HG03521 (cell line): ENCODE measurements around the gene ARHGAP42.

Experiments used
- ATAC-seq: cut with Tn5 transposase; IDR thresholded peaks from one replicate; pipeline ENCODE4 v1.9.1; 2021; ENCODE audit warnings: mild to moderate bottlenecking, moderate library complexity; ENCODE audit not compliant: unreplicated experiment

The ARHGAP42 gene

DNA sequence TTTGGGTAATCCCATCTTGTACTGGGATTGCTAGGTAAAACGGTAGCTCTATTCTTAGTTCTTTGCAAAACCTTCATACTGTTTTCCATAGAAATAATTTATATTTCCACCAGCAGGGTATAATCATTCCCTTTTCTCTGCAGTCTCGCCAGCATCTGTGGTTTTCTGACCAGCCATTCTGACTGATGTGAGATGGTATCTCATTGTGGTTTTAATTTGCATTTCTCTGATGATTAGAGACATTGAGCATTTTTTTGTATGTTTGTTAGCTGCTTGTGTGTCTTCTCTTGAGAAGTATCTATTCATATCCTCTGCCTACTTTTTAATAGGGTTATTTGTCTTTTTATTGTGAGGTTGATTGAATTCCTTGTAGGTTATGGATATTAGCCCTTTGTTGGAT is 221.7 kb downstream of the ARHGAP42 start:
- peak; percentile 43 for ATAC-seq

DNA sequence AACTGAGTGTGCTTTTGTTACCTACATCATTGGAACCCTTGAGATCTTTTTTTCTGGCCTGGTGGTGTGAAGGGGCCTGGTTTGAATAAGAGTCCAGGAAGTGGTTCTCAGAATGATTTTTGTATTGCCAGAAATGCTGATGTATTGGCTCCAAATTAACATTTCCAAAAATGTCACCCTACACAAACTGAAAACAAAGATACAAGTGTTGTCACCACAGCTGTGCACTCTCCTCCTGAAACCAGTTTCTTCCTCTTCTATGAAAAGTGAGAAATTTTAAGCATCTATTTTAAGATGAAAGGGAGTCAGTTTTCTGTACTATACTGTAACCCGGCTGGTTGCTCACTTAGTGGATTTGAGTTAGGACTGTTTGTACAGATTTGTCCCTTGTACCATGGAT is 223.7 kb downstream of the ARHGAP42 start:
- peak; percentile 82 for ATAC-seq

DNA sequence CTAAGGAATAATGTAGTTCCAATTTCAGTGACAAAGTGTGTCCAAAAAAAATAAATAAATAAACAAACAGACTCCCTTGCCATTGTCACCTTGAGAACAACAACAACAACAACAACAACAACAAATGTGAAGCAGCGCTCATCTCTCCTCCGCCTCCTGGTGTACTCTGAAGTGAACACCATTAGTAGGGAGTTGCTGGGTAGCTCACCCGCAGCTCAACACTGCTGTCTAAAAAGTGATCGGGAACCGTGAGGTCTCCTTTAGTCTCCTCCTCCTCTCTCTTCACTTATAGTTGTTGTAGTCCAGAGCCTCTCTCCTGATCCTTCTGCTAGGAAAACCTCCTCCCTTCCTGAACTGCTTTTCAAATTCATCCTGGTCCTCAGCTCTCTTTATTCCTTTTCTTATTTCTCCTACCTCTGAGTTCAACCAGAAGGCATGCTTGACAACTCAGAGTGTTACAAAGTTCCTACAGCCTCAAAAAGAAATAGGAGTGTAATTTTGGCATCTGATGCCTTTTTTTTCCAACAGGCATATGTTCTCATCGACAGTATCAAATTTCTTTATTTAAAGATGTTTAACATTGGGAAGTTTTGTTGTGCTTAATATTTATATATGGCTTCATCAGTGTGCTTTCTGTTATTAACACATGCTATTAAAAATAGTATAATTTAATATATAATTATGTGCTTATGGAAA is 227.5 kb downstream of the ARHGAP42 start:
- ATAC-seq: no peak

DNA sequence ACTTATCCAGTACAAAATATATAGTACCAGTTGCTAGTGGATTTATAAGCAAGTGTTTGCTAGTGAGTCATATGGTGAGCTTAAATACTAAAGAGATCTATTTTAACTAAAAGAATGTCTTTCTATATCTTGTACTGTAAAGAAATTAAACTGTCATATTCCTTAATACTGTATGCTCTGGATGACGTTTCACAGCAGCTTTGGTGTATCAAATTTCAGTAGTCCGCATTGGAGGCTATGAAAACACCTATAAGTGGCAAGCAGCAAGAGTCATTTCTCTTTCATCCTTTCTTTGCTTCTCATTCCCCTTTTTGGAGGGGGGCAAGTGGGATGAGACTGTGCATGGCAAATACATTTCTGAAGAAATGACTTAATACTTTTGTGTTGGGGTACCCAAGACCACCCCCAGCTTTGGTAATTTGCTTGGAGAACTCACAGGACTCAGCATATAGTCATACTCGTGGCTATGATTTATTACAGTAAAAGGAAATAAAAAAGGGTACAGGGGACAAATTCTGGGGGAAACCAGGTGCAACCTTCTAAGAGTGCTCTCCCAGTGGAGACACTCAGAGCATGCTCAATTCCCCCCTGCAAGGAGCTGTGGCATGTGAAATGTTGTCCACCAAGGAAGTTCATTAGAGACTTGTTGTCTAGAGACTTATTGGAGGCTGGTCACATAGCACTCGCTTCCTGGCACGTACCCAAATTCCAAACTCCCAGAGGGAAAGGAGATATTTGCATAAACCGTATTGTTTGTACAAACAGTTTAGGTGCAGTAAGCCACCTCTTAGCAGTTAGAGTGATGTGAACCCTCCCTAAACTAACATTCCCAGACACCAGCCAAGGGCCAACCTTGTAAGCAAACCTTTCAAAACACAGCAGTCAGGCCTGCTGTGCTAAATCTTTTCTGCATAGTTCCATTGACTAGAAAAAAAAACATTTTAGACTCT is 231.7 kb downstream of the ARHGAP42 start:
- ATAC-seq: no peak

DNA sequence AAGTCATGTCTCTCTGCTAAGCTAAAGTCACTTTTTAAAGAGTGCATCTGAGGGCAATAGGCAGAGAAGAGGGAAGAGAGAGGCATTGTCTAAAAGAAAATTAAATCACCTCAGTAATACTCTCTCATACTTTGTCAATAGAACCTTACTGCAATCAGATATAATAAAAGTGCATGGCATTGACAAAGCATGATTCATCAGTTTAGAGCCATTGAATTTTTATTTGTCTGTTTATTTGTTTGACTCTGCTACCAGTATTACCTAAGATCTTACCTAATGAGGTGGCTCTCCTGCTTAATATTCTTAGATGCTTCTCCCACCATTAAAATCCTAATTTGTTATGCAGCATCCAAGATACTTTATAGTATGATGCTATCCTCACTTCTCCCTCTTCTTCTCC is 233.5 kb downstream of the ARHGAP42 start:
- no peak for ATAC-seq

DNA sequence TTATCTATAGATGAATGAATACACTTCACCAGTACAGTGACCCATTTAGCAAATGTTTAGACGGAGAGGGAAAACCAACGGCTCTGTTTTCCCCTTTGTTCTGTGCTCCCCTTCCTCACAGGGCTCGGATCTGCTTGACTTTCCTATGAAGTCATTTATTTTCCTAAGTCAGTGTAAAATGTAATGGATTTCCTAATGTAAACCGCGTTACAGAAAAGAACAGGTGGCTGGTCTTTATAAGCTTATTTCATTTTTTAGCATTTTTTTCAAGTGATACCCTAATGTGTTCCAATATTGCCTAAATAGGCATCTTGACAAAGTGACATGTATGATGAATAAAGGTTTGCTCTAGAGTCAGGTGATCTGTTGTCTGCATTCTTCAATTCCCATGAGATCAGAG is 235.0 kb downstream of the ARHGAP42 start:
- ATAC-seq: no peak

GRCh38 chr11:100923555-100923954 is 236.5 kb downstream of the ARHGAP42 start:
- no peak for ATAC-seq

DNA sequence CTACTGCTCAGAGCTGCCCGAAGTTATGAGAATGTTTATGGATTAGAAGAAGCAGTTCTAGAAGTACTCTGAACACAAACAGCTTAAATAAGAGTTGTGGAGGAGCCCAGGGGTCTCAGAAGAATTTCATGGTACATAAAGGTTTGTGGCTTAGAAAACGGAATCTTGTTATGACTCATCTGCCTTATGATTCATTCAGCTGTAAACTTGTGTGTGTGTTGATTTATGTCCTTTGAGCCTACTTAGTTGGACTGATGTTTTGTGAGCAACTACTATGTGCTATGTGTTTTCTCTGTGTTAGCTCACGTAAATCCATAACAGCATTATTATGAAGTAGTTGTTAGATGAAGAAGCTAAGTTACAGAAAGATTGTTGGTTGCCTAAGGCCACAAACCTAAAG is 238.8 kb downstream of the ARHGAP42 start:
- peak; percentile 71 for ATAC-seq

GRCh38 chr11:100927579-100927978 is 240.5 kb downstream of the ARHGAP42 start:
- ATAC-seq: no peak

DNA sequence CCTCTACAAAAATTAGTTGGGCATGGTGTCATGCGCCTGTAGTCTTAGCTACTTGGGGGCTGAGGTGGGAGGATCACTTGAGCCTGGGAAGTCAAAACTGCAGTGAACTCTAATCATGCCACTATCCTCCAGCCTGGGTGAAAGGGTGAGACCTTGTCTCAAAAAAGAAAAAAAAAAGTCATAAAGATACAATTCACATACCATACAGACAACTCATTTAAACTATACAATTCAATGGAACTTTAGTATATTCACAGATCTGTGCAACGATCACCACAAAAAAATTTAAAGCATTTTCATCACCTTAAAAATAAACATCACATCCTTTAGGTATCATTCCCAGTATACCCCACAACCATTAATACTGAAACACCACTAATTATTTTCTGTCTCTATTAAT is 241.3 kb downstream of the ARHGAP42 start:
- no peak for ATAC-seq

GRCh38 chr11:100929377-100929776 is 242.3 kb downstream of the ARHGAP42 start:
- peak; percentile 61 for ATAC-seq

DNA sequence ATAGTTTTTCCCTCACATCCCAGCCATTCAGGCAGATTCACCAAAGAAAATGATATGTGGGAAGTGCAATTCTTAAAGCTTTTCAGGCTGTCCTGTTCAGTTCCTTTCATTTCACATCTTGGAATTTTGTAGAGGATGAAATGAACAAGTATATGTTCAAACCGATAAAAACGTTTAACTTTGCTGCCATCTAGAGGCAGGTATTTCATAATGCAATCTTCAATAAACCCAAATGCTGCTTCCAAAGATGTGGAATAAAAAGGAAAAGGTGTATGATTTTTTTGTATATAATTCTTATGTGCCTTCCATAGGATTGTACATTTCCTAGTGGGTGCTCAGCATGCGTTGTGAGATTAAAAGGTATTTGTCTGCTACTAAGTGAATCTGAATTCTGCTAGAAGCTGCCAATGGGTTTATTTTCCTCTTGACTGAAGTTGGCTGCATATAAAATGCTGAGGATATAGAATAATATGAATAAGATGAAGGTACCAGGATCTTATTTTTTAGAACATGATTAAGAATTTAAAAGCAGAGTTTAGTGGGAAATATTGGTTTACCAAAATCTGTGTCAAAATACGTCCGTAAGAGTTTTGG is 243.2 kb downstream of the ARHGAP42 start:
- ATAC-seq: no peak

DNA sequence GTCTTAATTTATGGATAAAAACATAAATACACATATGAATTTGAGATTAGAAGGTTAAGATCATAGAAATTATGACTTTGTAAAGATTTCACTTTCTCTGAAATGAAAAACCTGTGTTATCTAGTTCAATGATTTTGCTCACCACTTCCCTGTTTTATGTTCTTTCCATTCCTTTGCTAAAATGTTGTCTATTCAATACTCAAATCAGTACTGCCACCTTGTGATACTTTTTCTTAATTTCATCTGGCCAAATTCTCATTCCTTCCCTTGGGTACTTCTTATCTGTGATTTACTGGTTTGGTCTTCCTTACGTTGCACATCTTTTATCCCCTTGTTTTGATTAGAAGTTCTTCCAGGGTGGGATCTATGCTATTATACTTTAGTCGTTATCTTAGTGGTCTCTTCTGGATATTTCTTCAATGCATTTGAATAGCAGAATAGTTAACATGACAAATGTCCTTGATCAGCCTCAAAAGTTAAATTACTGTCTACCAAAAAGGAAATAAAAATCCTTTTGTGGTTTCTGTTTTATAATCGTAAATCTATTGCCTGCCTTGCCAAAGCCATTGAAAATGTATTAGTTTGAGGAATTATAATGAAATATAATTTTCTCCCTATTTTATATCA is 245.5 kb downstream of the ARHGAP42 start:
- ATAC-seq: no peak

- no peak for ATAC-seq
Measured at GRCh38 chr11:100936781-100937180, 249.7 kb downstream of the ARHGAP42 start.

- ATAC-seq: no peak
Measured at GRCh38 chr11:100939571-100939970, 252.5 kb downstream of the ARHGAP42 start.

DNA sequence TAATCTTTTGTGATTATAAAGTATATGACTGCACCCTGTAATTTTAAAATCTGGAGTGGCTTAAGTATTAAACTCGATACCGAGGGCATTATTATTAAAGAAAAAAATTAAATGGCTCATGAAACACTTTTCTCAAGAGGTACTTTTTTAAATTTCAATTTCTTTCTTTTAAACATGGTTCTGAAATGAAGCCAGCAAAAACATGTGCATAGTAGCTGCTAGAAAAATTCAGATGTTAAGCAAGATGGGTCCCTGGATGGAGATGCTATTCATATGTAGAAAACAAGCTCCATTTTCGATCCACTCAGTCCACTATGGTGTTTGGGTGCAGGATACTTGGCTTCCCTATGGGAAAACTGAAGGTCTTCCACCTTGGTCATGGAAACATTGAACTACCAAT is 253.0 kb downstream of the ARHGAP42 start:
- no peak for ATAC-seq

DNA sequence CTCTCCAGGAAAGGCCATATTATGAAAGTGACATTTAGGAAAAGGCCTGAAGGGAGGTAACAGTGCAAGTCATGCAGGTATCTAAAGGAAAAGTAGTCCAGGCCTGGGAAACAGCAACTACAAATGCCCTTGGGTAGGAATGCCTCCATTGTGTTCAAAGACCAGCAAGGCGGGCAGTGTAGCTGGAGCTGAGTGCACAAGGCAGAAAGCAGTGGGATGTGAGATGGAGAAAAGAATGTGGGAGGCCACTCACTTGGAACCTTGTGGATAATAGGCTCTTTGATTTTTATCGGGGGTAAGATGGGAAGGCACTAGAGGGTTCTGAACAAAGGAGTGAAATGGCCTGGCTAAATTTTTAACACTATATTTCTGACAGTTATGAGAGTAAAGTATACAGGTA is 253.9 kb downstream of the ARHGAP42 start:
- no peak for ATAC-seq

- no peak for ATAC-seq
Measured at GRCh38 chr11:100942016-100942415, 254.9 kb downstream of the ARHGAP42 start.

DNA sequence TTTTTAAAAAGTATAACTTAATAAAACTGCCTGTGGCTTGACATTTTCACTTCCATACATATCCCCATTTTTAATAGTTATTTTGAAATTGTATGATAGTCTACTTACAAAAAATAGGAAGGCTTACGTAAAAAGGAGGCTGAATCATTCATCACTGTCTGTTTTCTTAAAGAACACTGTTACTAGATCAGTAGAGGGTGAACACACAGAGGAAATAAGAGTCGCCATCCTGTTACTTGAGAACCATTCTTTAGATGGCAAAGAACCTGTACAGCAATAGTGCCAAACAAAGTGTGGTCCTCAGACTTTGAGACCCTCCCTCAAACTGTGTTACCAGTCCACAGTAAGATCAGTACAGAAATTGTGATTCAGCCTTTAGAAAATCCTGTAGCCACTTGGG is 261.8 kb downstream of the ARHGAP42 start:
- no peak for ATAC-seq

DNA sequence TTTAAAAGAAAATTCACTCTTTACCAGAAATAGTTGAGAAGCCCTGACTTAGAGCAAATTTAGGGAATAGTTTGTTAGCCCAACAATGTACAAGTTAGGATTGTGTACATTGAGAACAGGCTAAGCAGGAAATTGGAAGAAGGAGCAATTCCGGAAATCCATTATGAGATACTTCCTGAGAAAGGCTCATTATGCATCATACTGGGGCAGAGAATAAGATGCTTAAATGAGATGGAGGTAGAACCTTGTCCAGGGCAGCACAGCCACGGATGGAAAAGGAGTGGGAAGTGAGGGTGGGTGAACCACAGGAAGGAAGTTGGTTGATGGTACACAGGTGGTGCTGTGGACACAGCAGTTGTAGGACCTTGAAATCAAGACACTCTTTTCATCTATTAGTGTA is 262.4 kb downstream of the ARHGAP42 start:
- no peak for ATAC-seq

DNA sequence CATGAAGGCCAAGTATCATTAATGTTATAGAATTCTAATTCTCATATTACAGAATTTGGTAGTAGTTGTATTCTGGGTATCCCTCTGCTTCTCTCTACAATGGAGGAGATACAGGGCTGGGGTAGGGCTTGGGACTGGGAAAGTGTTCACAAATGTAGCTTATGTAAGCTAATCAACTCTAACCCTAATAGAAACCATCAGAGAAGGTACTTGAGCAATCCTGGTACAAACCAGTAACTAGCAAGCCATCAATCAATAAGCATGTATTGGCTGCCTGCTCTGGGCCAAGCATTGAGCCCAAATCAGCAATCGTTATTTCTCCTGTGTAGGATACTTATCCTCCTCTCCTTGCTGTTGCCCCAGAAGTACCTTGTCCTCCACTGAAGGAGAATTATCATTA is 268.2 kb downstream of the ARHGAP42 start:
- no peak for ATAC-seq
